Measurements from ENCODE around the gene OR2V2. TPM values are rescaled to one million over a fixed set of nuclear protein-coding genes. Genes with fewer than 3 reads are reported as not detected.

Gene OR2V2
- total RNA-seq, 2 experiments from 2014 or later = not detected

DNA sequence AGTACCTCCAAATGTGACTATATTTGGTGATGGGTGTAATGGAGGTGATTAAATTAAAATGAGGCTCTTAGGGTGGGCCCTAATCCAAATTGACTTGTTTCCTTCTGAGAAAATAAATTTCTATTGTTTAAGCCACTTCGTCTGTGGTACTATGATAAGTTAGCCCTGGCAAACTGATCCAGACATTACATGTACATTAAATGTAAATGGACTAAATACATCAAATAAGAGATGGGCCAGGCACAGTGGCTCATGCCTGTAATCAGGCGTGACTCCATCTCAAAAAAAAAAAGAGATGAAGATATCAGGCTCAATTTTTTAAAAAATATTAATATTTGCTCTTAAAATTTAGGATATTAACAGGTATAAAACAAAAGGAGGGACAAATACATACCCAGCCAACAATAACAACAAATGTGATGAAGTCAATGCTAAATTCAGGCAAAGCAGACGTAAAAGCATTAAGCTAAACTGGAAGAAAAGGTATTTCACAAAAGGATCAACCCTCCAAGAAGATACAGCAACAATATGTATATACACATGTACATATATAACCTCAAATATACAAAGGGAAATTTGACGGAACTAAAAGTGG, 10.9 kb upstream of the OR2V2 start:
- Mint-ChIP-seq H3K27me3 (peaks cover 22% of the 10 kb centered on the region), H3K36me3 (no peaks in the 10 kb centered on the region), H3K4me1 (ENCODE audit: low read depth) (no peaks in the 10 kb centered on the region), H3K9me3 (peaks cover 19% of the 10 kb centered on the region), H3K4me3 (no peak overlapping the region), H3K27ac (no peak overlapping the region)
- intact Hi-C loops (cut with micrococcal nuclease) = no loop called here
- no peak for DNase-seq
- ChIA-PET CTCF (no interaction called here), POLR2A (no interaction called here)

DNA sequence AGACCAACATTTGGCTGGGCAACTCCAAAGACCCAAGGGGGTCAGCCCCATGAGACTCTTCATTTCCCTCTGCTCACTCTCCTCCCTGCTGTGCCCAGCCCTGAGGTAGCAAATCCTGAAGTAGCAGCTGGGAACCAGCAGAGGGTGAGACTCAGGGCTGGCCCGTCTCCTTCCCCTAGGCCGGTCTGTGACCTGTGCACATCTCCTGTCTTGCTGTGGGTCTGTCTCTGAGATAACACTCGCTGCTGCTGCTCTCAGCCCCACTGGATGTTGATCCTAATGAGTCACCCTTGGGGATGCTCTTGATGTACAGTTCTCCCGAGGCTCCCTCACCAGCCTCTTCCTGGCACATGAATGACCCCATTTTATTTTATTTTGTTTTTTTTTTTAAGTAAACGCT, 9.1 kb upstream of the OR2V2 start:
- Mint-ChIP-seq H3K9me3 (peaks cover 19% of the 10 kb centered on the region), H3K27ac (no peak overlapping the region), H3K4me3 (no peak overlapping the region), H3K27me3 (peaks cover 24% of the 10 kb centered on the region), H3K4me1 (ENCODE audit: low read depth) (no peaks in the 10 kb centered on the region), H3K36me3 (no peaks in the 10 kb centered on the region)
- ChIA-PET POLR2A (no interaction called here), CTCF (no interaction called here)
- DNase-seq = no peak
- intact Hi-C loops (cut with micrococcal nuclease) = no loop called here

DNA sequence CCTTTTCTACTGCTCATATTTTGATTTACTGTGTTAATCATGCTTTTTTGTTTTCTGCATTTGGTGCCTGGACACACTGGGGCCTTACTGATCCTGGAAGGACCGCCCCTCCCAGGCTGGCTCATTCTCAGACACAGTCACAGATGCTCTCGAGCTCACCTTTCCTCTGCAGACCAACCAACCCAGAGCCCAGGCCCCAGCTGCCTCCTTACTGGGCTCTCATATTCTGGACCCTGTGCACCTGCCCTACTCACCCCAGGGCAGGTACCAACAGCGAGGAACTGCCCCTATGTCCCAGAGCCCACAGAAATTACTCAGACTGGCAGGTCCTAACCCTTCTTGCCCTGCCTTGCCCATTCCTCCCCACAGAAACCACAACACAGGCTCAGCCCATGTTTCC, 6.6 kb upstream of the OR2V2 start:
- Mint-ChIP-seq H3K27me3 (peaks cover 28% of the 10 kb centered on the region), H3K27ac (no peak overlapping the region), H3K4me1 (ENCODE audit: low read depth) (no peaks in the 10 kb centered on the region), H3K36me3 (no peaks in the 10 kb centered on the region), H3K9me3 (peaks cover 22% of the 10 kb centered on the region), H3K4me3 (no peak overlapping the region)
- POLR2A ChIA-PET = no interaction called here
- intact Hi-C loops (cut with micrococcal nuclease) = no loop called here
- CTCF ChIA-PET = no interaction called here
- DNase-seq = no peak

GRCh38 chr5:181142054-181142453, 5.3 kb upstream of the OR2V2 start:
- no peak for DNase-seq
- no peaks in the 10 kb centered on the region for H3K36me3 Mint-ChIP-seq
- peaks cover 34% of the 10 kb centered on the region for H3K27me3 Mint-ChIP-seq
- H3K4me1 Mint-ChIP-seq (ENCODE audit: low read depth) = no peaks in the 10 kb centered on the region
- ChIA-PET POLR2A (no interaction called here), CTCF (no interaction called here)
- intact Hi-C loops (cut with micrococcal nuclease) = no loop called here
- H3K4me3 Mint-ChIP-seq = no peak overlapping the region
- H3K27ac Mint-ChIP-seq = no peak overlapping the region
- peaks cover 18% of the 10 kb centered on the region for H3K9me3 Mint-ChIP-seq

DNA sequence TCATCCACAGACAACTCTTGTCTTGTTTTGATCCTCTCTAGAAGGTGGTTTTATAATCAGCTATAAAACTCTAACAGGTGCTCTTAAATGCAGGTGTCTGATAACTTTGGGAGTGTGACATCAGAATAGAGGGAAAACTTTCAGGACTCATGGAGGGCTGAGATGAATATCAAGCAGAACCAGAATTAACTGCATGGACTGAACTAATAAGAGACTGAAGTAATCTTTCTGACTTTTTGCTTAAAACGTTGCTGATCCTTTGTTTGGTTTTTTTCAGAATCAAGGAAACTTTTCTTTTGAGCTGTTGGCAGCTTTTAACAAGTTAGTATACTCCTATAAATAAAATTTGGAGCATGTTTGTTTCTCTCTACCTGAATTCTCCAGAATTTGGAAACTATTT, 2.3 kb upstream of the OR2V2 start:
- intact Hi-C loops (cut with micrococcal nuclease) = no loop called here
- Mint-ChIP-seq H3K27ac (no peak overlapping the region), H3K9me3 (peaks cover 6% of the 10 kb centered on the region), H3K4me1 (ENCODE audit: low read depth) (no peaks in the 10 kb centered on the region), H3K4me3 (no peak overlapping the region), H3K36me3 (no peaks in the 10 kb centered on the region), H3K27me3 (peaks cover 54% of the 10 kb centered on the region)
- DNase-seq = no peak
- ChIA-PET CTCF (no interaction called here), POLR2A (no interaction called here)

- POLR2A ChIA-PET = no interaction called here
- peaks cover 40% of the 10 kb centered on the region for H3K27me3 Mint-ChIP-seq
These were observed 2.0 kb downstream of the OR2V2 start for GRCh38 chr5:181149355-181149754.

DNA sequence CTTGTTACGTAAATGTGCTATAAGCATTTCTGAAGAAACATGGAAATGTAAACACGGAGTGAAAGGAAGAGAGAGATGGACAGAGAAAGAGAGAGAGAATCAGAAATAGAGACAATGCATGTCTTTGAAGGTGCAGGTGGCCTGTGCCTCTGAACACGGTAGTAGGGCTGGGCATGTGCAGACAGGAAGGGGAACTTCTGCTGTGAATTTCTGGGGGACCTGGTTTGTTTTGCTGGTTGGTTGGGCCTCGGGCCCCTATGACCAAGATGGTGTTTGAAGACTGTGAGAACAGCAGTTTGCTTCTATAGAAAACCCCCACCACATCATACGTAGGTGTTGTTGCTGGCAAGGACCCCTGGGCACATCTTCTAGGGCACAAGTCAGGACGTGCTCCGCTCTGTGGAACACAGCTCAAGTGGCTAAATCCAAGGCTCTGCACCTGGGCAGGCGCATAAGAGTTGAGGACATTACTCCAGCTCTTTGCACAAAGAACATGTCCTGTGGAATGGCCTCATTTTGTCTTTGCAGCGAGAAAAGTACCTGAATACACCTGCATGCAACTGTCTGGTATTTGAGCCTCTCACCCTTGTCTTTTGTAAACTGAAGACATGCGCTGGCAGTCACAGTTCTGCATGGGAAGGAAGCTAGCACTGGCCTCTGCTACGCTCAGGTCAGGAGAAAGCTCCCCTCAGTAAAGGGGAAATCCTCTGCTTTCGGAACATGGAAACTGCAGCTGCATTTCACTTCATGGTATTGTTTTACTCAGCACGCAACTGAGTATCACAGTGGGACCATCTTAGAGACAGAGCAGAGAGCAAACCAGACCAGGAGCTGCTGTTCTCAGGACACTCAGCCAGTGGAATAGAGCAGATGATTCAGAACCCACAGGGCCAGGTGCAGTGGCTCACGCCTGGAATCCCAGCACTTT, 2.7 kb downstream of the OR2V2 start:
- peaks cover 38% of the 10 kb centered on the region for H3K27me3 Mint-ChIP-seq
- no peak overlapping the region for H3K4me3 Mint-ChIP-seq
- ChIA-PET CTCF (no interaction called here), POLR2A (no interaction called here)
- intact Hi-C loops (cut with micrococcal nuclease) = no loop called here
- no peak for DNase-seq
- no peaks in the 10 kb centered on the region for H3K36me3 Mint-ChIP-seq
- H3K4me1 Mint-ChIP-seq (ENCODE audit: low read depth) = peaks cover 11% of the 10 kb centered on the region
- H3K27ac Mint-ChIP-seq = no peak overlapping the region
- peaks cover under 1% of the 10 kb centered on the region for H3K9me3 Mint-ChIP-seq

More at GRCh38 chr5:181149355-181149754, 2.0 kb downstream of the OR2V2 start:
- no peak overlapping the region for H3K27ac Mint-ChIP-seq
- peaks cover 9% of the 10 kb centered on the region for H3K4me1 Mint-ChIP-seq (ENCODE audit: low read depth)
- no peaks in the 10 kb centered on the region for H3K36me3 Mint-ChIP-seq
- CTCF ChIA-PET = no interaction called here
- H3K9me3 Mint-ChIP-seq = peaks cover 3% of the 10 kb centered on the region
- H3K4me3 Mint-ChIP-seq = no peak overlapping the region
- intact Hi-C loops (cut with micrococcal nuclease) = no loop called here
- DNase-seq = no peak

- Mint-ChIP-seq H3K27me3 (peaks cover 38% of the 10 kb centered on the region), H3K9me3 (no peaks in the 10 kb centered on the region), H3K4me3 (no peak overlapping the region), H3K4me1 (ENCODE audit: low read depth) (peaks cover 11% of the 10 kb centered on the region), H3K27ac (no peak overlapping the region), H3K36me3 (no peaks in the 10 kb centered on the region)
- DNase-seq = no peak
- CTCF ChIA-PET = no interaction called here
- POLR2A ChIA-PET = no interaction called here
- intact Hi-C loops (cut with micrococcal nuclease) = no loop called here
These were observed 3.8 kb downstream of the OR2V2 start for GRCh38 chr5:181151146-181151545.

DNA sequence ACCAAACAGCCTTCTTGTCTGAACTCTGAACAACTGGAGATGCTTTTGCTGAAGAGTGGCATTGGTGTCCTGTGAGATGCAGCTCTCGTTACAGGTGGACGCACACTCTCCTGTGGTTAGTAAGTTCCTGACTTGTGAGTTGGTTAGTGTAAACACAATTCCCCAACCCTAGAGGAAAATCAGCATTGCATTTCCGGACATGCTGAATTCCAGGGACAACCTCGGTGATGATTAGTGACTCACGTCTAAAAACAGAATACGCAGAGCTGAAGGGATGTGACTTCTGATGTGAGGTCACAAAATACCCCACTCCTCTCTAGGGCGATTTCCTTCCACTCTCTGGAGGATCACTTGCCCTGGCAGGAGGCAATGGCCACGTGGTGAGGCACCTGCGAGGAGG, 5.0 kb downstream of the OR2V2 start:
- CTCF ChIA-PET = no interaction called here
- peaks cover 34% of the 10 kb centered on the region for H3K27me3 Mint-ChIP-seq
- H3K27ac Mint-ChIP-seq = no peak overlapping the region
- intact Hi-C loops (cut with micrococcal nuclease) = no loop called here
- H3K4me3 Mint-ChIP-seq = no peak overlapping the region
- peaks cover 11% of the 10 kb centered on the region for H3K4me1 Mint-ChIP-seq (ENCODE audit: low read depth)
- POLR2A ChIA-PET = no interaction called here
- no peak for DNase-seq
- no peaks in the 10 kb centered on the region for H3K36me3 Mint-ChIP-seq
- H3K9me3 Mint-ChIP-seq = no peaks in the 10 kb centered on the region

GRCh38 chr5:181153814-181154213, 6.4 kb downstream of the OR2V2 start:
- CTCF ChIA-PET = no interaction called here
- intact Hi-C loops (cut with micrococcal nuclease) = no loop called here
- Mint-ChIP-seq H3K27me3 (peaks cover 24% of the 10 kb centered on the region), H3K27ac (no peak overlapping the region), H3K36me3 (no peaks in the 10 kb centered on the region), H3K4me3 (no peak overlapping the region), H3K4me1 (ENCODE audit: low read depth) (peaks cover 11% of the 10 kb centered on the region), H3K9me3 (no peaks in the 10 kb centered on the region)
- DNase-seq = peak; percentile 50
- POLR2A ChIA-PET = no interaction called here

GRCh38 chr5:181156758-181157157, 9.4 kb downstream of the OR2V2 start:
- intact Hi-C loops (cut with micrococcal nuclease) = no loop called here
- Mint-ChIP-seq H3K4me3 (no peak overlapping the region), H3K36me3 (no peaks in the 10 kb centered on the region), H3K27ac (no peak overlapping the region), H3K9me3 (no peaks in the 10 kb centered on the region), H3K4me1 (ENCODE audit: low read depth) (peaks cover 31% of the 10 kb centered on the region), H3K27me3 (peaks cover 12% of the 10 kb centered on the region)
- ChIA-PET CTCF (interaction anchor here (0.6 kb wide), 1 partner anchor 72 kb away, joined by 4 read pairs; no protein-coding TSS in a partner anchor), POLR2A (no interaction called here)
- DNase-seq = no peak

DNA sequence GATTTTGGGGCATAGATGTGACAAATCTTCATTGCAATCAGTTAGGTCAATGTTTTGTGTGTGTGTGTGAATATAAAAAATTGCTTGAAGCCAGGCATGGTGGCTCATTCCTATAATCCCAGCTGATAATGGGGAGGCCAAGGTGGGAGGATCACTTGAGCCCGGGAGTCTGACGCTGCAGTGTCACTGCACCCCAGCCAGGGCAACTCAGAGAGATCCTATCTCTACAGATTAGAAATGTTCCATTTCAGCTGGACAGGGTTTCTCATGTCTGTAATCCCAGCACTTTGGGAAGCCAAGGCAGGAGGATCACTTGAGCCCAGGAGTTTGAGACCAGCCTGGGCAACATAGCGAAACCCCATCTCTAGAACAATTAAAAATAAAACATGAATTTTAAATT, 11.5 kb downstream of the OR2V2 start:
- Mint-ChIP-seq H3K27me3 (peaks cover 17% of the 10 kb centered on the region), H3K4me1 (ENCODE audit: low read depth) (peaks cover 36% of the 10 kb centered on the region), H3K9me3 (no peaks in the 10 kb centered on the region), H3K4me3 (no peak overlapping the region), H3K36me3 (no peaks in the 10 kb centered on the region), H3K27ac (no peak overlapping the region)
- no peak for DNase-seq
- ChIA-PET POLR2A (no interaction called here), CTCF (interaction anchor here (0.7 to 2.0 kb wide), 2 partner anchors 10 to 14 kb away, joined by 3 to 7 read pairs; no protein-coding TSS in a partner anchor)
- intact Hi-C loops (cut with micrococcal nuclease) = loop anchor here (1.0 kb wide), 1 partner anchor 14 kb away; no protein-coding TSS in a partner anchor
